Activated gamma-delta T cell (primary cell): ENCODE measurements around the gene ABCB6.
"Not testable (repeated sequence)": the region's sequence is repeated elsewhere in the genome, so short reads cannot be mapped to it uniquely, and the experiment has no call there.

Experiments used
- DNase-seq: peaks from one replicate; lab custom pipeline; 2025; lab: John Stamatoyannopoulos, UW
- total RNA-seq, 2 donors: gene quantifications; one replicate each; lab custom pipeline; 2026; lab: John Stamatoyannopoulos, UW

Gene ABCB6
- 3.2 to 3.5 reads per million in 2 donors for total RNA-seq

GRCh38 chr2:219218732-219219701 is at the start of gene ABCB6:
Gene ABCB6 (minus strand): TSS chr2:219218958. CDS start chr2:219218673, 285 bp downstream.
- DNase-seq: peak; percentile 62

- DNase-seq: no peak
Observed at GRCh38 chr2:219268294-219268693, 49.5 kb upstream of the ABCB6 start.

- DNase-seq: no peak
Observed at GRCh38 chr2:219266886-219267285, 48.1 kb upstream of the ABCB6 start.

- DNase-seq: no peak
Observed at GRCh38 chr2:219266232-219266631, 47.5 kb upstream of the ABCB6 start.

GRCh38 chr2:219261024-219261855 is 42.5 kb upstream of the ABCB6 start:
- DNase-seq: no peak

- not testable (repeated sequence) for DNase-seq
Observed at GRCh38 chr2:219258942-219259341, 40.2 kb upstream of the ABCB6 start.

- no peak for DNase-seq
Observed at GRCh38 chr2:219254590-219255201, 35.9 kb upstream of the ABCB6 start.

GRCh38 chr2:219253753-219254589 is 35.2 kb upstream of the ABCB6 start, which contains the start of gene TUBA4A:
Gene TUBA4A (minus strand): TSS chr2:219253918. CDS start chr2:219253858, 60 bp downstream.
- peak; percentile 86 for DNase-seq

GRCh38 chr2:219252900-219253752 is 34.4 kb upstream of the ABCB6 start, which contains the start of gene TUBA4B:
Gene TUBA4B (plus strand): TSS chr2:219253243. CDS start chr2:219253408, 165 bp downstream.
- DNase-seq: peak; percentile 34

- DNase-seq: no peak
Observed at GRCh38 chr2:219252570-219252899, 33.8 kb upstream of the ABCB6 start.

- no peak for DNase-seq
Observed at GRCh38 chr2:219252084-219252483, 33.3 kb upstream of the ABCB6 start.

GRCh38 chr2:219251656-219252055 is 32.9 kb upstream of the ABCB6 start:
- no peak for DNase-seq

GRCh38 chr2:219250049-219250781 is 31.5 kb upstream of the ABCB6 start:
- no peak for DNase-seq

- no peak for DNase-seq
Observed at GRCh38 chr2:219249203-219249980, 30.6 kb upstream of the ABCB6 start.

GRCh38 chr2:219248845-219249202 is 30.1 kb upstream of the ABCB6 start:
- no peak for DNase-seq

- DNase-seq: no peak
Observed at GRCh38 chr2:219247678-219248642, 29.2 kb upstream of the ABCB6 start.

GRCh38 chr2:219246559-219246958 is 27.8 kb upstream of the ABCB6 start:
- no peak for DNase-seq

GRCh38 chr2:219245899-219246230 is 27.1 kb upstream of the ABCB6 start:
- DNase-seq: no peak
